Stomach (tissue), 4 donors: ENCODE results near the gene OR1N1.

ENCODE experiments used
- CTCF ChIP-seq, 7 experiments: fragments of 450-650 bp in 4 of 7; fragments of 200-600 bp in 3 of 7; sonication (generic) in 3 of 7; IDR thresholded peaks; one replicate each; pipeline ENCODE4 v1.5.1; 2016 to 2019; ENCODE audit warnings: antibody characterized with exemption in 7 of 7, control low read depth in 2 of 7, mild to moderate bottlenecking in 1 of 7
- EP300 ChIP-seq: sonication (generic); formaldehyde crosslinking; IDR thresholded peaks from one replicate; pipeline ENCODE4 v1.6.1; 2017; ENCODE audit warnings: antibody characterized with exemption
- POLR2A ChIP-seq, 4 donors: fragments of 450-650 bp; IDR thresholded peaks; one replicate each; pipeline ENCODE4 v1.6.1; 2016; ENCODE audit warnings: antibody characterized with exemption in 4 of 4, control low read depth in 2 of 4, mild to moderate bottlenecking in 1 of 4, moderate library complexity in 1 of 4
- POLR2AphosphoS5 ChIP-seq, 3 donors: sonication (generic); formaldehyde crosslinking; IDR thresholded peaks; one replicate each; pipeline ENCODE4 v1.6.1; 2016; ENCODE audit warnings: antibody characterized with exemption in 3 of 3

- no peak for TF ChIP-seq POLR2A (IDR thresholded peaks at IDR 0.05)
- TF ChIP-seq EP300, result no peak
- TF ChIP-seq CTCF (IDR thresholded peaks at IDR 0.05), result no peak
- no peak for TF ChIP-seq POLR2AphosphoS5 (IDR thresholded peaks at IDR 0.05)
These were observed 20.1 kb downstream of the OR1N1 start for GRCh38 chr9:122506964-122507363.
